ENCODE data around the gene NIPAL3.

NIPAL3 gene

DNA sequence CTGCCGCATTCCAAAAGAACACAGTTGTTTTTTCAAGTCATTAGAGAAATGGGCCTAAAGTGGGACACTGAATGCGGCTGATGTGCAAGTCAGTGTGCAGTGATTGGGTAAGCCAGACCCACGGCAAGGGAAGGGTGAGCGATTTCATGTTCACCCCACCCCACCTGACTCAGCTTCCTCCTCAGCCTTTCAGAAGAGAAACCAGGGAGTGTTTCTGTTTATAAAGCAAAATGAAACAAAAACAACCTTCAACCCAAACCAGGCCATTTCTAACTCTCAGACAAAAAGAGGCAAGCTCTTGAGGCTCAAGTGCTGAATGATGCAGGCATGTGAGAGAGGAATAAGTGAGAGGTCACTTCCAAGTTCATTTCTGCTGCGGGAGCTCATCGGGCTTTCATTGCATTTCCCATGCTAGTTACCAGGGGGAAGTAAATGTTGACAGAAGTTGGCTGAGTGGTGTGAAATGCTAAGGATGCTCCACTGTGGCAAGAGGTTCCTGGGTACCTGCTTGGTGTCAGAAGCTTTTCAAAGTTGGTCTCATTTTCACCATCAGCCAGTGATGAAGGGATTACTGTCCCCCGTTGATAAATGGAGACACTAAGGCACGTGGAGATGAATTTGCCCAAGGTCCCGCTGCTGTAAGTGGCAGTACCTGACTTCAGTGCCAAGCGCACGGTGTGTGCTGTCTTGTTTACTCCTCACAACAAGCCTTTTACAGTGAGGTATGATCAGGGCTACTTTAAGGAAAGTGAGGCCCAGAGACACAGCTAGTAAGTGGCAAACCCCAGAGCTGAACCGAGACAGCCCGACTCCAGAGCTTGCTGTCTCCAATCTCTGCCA is 31.1 kb upstream of the NIPAL3 start:
- Histone ChIP-seq H3K9ac (ENCODE audit: low read length) (peak overlapping the region; percentile 24; the same call in 1 of the 2 replicates), H3K36me3 (replicated peaks; ENCODE audit: insufficient read depth, low read length) (no peaks in the 10 kb centered on the region), H3K27ac (ENCODE audit: low read length) (peak overlapping the region; percentile 89), H4K20me1 (ENCODE audit: insufficient read depth, low read length) (no peaks in the 10 kb centered on the region), H3K4me2 (ENCODE audit: low read depth, low read length) (peak overlapping the region; percentile 60), H3K9me2 (replicated peaks; ENCODE audit: insufficient read depth, low read length) (no peaks in the 10 kb centered on the region), H3K79me2 (ENCODE audit: low read length) (no peaks in the 10 kb centered on the region), H3K9me3 (replicated peaks; ENCODE audit: insufficient read depth, low read length) (no peaks in the 10 kb centered on the region), H3F3A (ENCODE audit: insufficient read depth, low read length) (peaks cover 38% of the 10 kb centered on the region), H3K4me1 (ENCODE audit: low read length) (peaks cover 59% of the 10 kb centered on the region), H2AFZ (ENCODE audit: low read length) (0 out of 2 replicates have a peak overlapping the region, but pooled peaks have one; percentile 5), H3K27me3 (replicated peaks; ENCODE audit: insufficient read depth, low read length) (no peaks in the 10 kb centered on the region), H3K4me3 (ENCODE audit: low read length) (peak overlapping the region; percentile 19; the same call in 1 of the 2 replicates)
- peak; percentile 90 for DNase-seq
- TF ChIP-seq CTCF (IDR thresholded peaks at IDR 0.05; ENCODE audit: low read length): no peak
- TF ChIP-seq EZH2phosphoT487 (IDR thresholded peaks at IDR 0.05; ENCODE audit: low read length): no peak
- TF ChIP-seq EZH2 (optimal IDR thresholded peaks at IDR 0.05; ENCODE audit: low read depth, low read length): no peak

DNA sequence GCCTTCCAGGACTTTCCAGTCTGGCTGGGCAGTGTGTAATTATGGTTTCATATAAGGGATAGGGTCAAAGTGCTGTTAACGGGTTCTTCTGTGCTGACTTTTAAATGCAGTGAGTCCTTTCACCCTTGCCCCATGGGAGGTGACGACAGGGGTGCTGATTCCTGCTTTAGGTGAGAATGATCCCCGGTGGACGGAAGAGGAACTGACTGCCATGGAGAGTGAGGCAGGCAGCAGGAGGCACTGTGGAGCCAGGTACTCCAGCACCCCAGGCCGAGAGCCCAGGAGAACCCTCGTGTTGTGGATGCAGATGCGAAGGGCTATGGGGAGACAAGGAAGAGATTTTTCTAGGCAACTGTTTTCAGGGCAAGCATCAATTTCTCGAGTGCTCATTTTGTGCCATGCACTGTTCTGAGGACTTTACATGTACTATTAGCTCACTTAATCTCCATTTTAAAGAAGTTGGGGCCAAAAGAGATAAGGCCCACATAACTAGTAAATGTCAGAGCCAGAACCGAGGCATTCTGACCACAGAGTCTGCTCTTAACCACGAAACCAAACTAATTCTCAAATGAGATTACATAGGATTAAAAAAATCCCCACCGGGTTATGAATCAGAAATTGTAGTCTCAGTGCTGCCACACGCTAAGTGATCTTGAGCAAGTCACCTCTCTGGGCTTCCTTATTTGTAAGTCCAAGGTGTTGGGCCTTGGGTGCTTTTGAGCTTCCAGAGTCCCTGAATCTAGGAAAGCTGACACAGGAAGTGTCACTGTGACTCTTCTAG is 30.3 kb upstream of the NIPAL3 start:
- TF ChIP-seq EZH2phosphoT487 (IDR thresholded peaks at IDR 0.05; ENCODE audit: low read length) (no peak), CTCF (IDR thresholded peaks at IDR 0.05; ENCODE audit: low read length) (peak; percentile 71)
- Histone ChIP-seq H2AFZ (ENCODE audit: low read length) (no peak overlapping the region), H3K36me3 (replicated peaks; ENCODE audit: insufficient read depth, low read length) (no peaks in the 10 kb centered on the region), H3K27ac (ENCODE audit: low read length) (peak overlapping the region; percentile 89), H3K4me3 (ENCODE audit: low read length) (peak overlapping the region; percentile 19; the same call in 1 of the 2 replicates), H3K9ac (ENCODE audit: low read length) (peak overlapping the region; percentile 24; the same call in 1 of the 2 replicates), H3F3A (ENCODE audit: insufficient read depth, low read length) (peaks cover 47% of the 10 kb centered on the region), H3K27me3 (replicated peaks; ENCODE audit: insufficient read depth, low read length) (no peaks in the 10 kb centered on the region), H4K20me1 (ENCODE audit: insufficient read depth, low read length) (no peaks in the 10 kb centered on the region), H3K9me3 (replicated peaks; ENCODE audit: insufficient read depth, low read length) (no peaks in the 10 kb centered on the region), H3K4me2 (ENCODE audit: low read depth, low read length) (peak overlapping the region; percentile 60), H3K9me2 (replicated peaks; ENCODE audit: insufficient read depth, low read length) (no peaks in the 10 kb centered on the region), H3K79me2 (ENCODE audit: low read length) (no peaks in the 10 kb centered on the region), H3K4me1 (ENCODE audit: low read length) (peaks cover 68% of the 10 kb centered on the region)
- DNase-seq: peak; percentile 55

GRCh38 chr1:24386241-24386640 is 29.4 kb upstream of the NIPAL3 start:
- no peaks in the 10 kb centered on the region for H3K9me3 ChIP-seq (replicated peaks; ENCODE audit: insufficient read depth, low read length)
- H3K4me1 ChIP-seq (ENCODE audit: low read length): peaks cover 76% of the 10 kb centered on the region
- no peak overlapping the region for H3K9ac ChIP-seq (ENCODE audit: low read length)
- H3K9me2 ChIP-seq (replicated peaks; ENCODE audit: insufficient read depth, low read length): no peaks in the 10 kb centered on the region
- peak overlapping the region; percentile 60; the same call in 1 of the 2 replicates for H3K4me2 ChIP-seq (ENCODE audit: low read depth, low read length)
- no peak overlapping the region for H2AFZ ChIP-seq (ENCODE audit: low read length)
- H4K20me1 ChIP-seq (ENCODE audit: insufficient read depth, low read length): no peaks in the 10 kb centered on the region
- no peaks in the 10 kb centered on the region for H3K36me3 ChIP-seq (replicated peaks; ENCODE audit: insufficient read depth, low read length)
- H3K4me3 ChIP-seq (ENCODE audit: low read length): no peak overlapping the region
- TF ChIP-seq EZH2 (optimal IDR thresholded peaks at IDR 0.05; ENCODE audit: low read depth, low read length) (no peak), EZH2phosphoT487 (IDR thresholded peaks at IDR 0.05; ENCODE audit: low read length) (no peak), CTCF (IDR thresholded peaks at IDR 0.05; ENCODE audit: low read length) (no peak)
- peak overlapping the region; percentile 89; the same call in 1 of the 2 replicates for H3K27ac ChIP-seq (ENCODE audit: low read length)
- no peak for DNase-seq
- no peaks in the 10 kb centered on the region for H3K27me3 ChIP-seq (replicated peaks; ENCODE audit: insufficient read depth, low read length)
- peaks cover 56% of the 10 kb centered on the region for H3F3A ChIP-seq (ENCODE audit: insufficient read depth, low read length)
- no peaks in the 10 kb centered on the region for H3K79me2 ChIP-seq (ENCODE audit: low read length)
